H1 (cell line): ENCODE results near the gene DOCK1. TPM values are rescaled to one million over a fixed set of nuclear protein-coding genes. Genes with fewer than 3 reads are reported as not detected.

ENCODE experiments used
- CTCF ChIA-PET: fragments of 300-600 bp; sonication (Branson Sonifier 250); formaldehyde crosslinking; loops from one replicate; lab custom pipeline; 2021; ENCODE audit not compliant: partially characterized antibody; lab: Charles Lee
- POLR2A ChIA-PET: fragments of 300-600 bp; sonication (Branson Sonifier 250); formaldehyde crosslinking; loops from one replicate; lab custom pipeline; 2021; ENCODE audit warnings: inconsistent platforms; ENCODE audit not compliant: partially characterized antibody; lab: Charles Lee
- DNase-seq, 2 experiments: peaks; one replicate each; pipeline versions ENCODE4 v3.0.0 to v3.0.0-alpha.2; 2010 to 2022; ENCODE audit warnings: low spot score in 2 of 2, low read depth in 1 of 2, mixed read lengths in 1 of 2
- FAIRE-seq: peaks from 2 replicates; lab custom pipeline; 2011; peaks lifted over from hg19 to GRCh38; lab: Jason Lieb, UNC
- H2AFZ ChIP-seq: 2 replicates; pipeline ENCODE4 v1.8.1; 2012; ENCODE audit warnings: low read length, inconsistent platforms
- H2AK5ac ChIP-seq: 2 replicates; pipeline ENCODE4 v1.6.1; 2013; ENCODE audit warnings: low read depth, low read length
- H2BK120ac ChIP-seq: replicated peaks from 2 replicates; pipeline ENCODE3; 2013; ENCODE audit warnings: low read depth, low read length, inconsistent platforms
- H2BK12ac ChIP-seq: 2 replicates; pipeline ENCODE4 v1.6.1; 2013; ENCODE audit warnings: low read depth, low read length
- H2BK15ac ChIP-seq: 2 replicates; pipeline ENCODE4 v1.6.1; 2013; ENCODE audit warnings: low read length
- H2BK20ac ChIP-seq: 2 replicates; pipeline ENCODE4 v1.6.1; 2013; ENCODE audit warnings: low read length
- H2BK5ac ChIP-seq: 2 replicates; pipeline ENCODE4 v1.6.1; 2013; ENCODE audit warnings: low read depth, low read length
- H3K14ac ChIP-seq: 2 replicates; pipeline ENCODE4 v1.6.1; 2013; ENCODE audit warnings: inconsistent platforms; ENCODE audit not compliant: insufficient read length
- H3K18ac ChIP-seq: 2 replicates; pipeline ENCODE4 v1.6.1; 2013; ENCODE audit warnings: low read length; ENCODE audit errors: extremely low read depth
- H3K23ac ChIP-seq: 2 replicates; pipeline ENCODE4 v1.6.1; 2013; ENCODE audit warnings: inconsistent platforms; ENCODE audit not compliant: insufficient read length
- H3K23me2 ChIP-seq: 2 replicates; pipeline ENCODE4 v1.6.1; 2013; ENCODE audit warnings: low read depth, low read length
- H3K27ac ChIP-seq: 2 replicates; pipeline ENCODE4 v1.6.1; 2011; ENCODE audit warnings: low read depth, low read length, inconsistent platforms
- H3K27me3 ChIP-seq, 4 experiments: replicated peaks in 1 of 4; 1 replicate in 1 of 4; 2 replicates in 3 of 4; pipeline versions ENCODE4 v1.6.1 to v1.8.1; 2011 to 2013; ENCODE audit warnings: low read length in 3 of 4, mild to moderate bottlenecking in 3 of 4, inconsistent platforms in 2 of 4, mixed read lengths in 2 of 4, moderate library complexity in 1 of 4; ENCODE audit not compliant: control insufficient read depth in 3 of 4, insufficient read depth in 3 of 4; ENCODE audit errors: extremely low read depth in 1 of 4
- H3K36me3 ChIP-seq, 4 experiments: 2 replicates each; pipeline versions ENCODE4 v1.6.1 to v1.8.1; 2011 to 2013; ENCODE audit warnings: mild to moderate bottlenecking in 4 of 4, low read length in 3 of 4, moderate library complexity in 2 of 4, control low read depth in 1 of 4, inconsistent platforms in 1 of 4; ENCODE audit not compliant: insufficient read depth in 4 of 4, control insufficient read depth in 2 of 4
- H3K4ac ChIP-seq: replicated peaks from 2 replicates; pipeline ENCODE3; 2013; ENCODE audit warnings: low read length, low read depth, mixed read lengths, inconsistent platforms; ENCODE audit not compliant: insufficient read length
- H3K4me1 ChIP-seq, 4 experiments: replicated peaks in 1 of 4; 1 replicate in 1 of 4; 2 replicates in 3 of 4; pipeline versions ENCODE4 v1.6.1 to v1.8.1; 2011 to 2013; ENCODE audit warnings: low read length in 3 of 4, inconsistent platforms in 2 of 4, mixed read lengths in 1 of 4; ENCODE audit not compliant: insufficient read depth in 4 of 4, control insufficient read depth in 3 of 4
- H3K4me2 ChIP-seq, 2 experiments: 2 replicates each; pipeline versions ENCODE4 v1.6.1 to v1.8.1; 2011 to 2013; ENCODE audit warnings: low read depth in 2 of 2, low read length in 2 of 2, control low read depth in 1 of 2, inconsistent platforms in 1 of 2, mild to moderate bottlenecking in 1 of 2; ENCODE audit not compliant: insufficient read depth in 1 of 2
- H3K4me3 ChIP-seq, 4 experiments: fragments of 200-600, 300-600 bp in 1 of 4; sonication (generic), shearing (Covaris generic), sonication (Bioruptor Twin) in 1 of 4; 2 replicates each; pipeline versions ENCODE4 v1.5.1 to v1.8.1; 2011 to 2016; ENCODE audit warnings: low read length in 4 of 4, low read depth in 3 of 4, control low read depth in 2 of 4, inconsistent platforms in 2 of 4, mild to moderate bottlenecking in 2 of 4, mixed read lengths in 1 of 4, moderate library complexity in 1 of 4; ENCODE audit not compliant: insufficient read depth in 2 of 4; ENCODE audit errors: extremely low read depth in 1 of 4
- H3K56ac ChIP-seq: replicated peaks from 2 replicates; pipeline ENCODE3; 2013; ENCODE audit warnings: low read depth, mild to moderate bottlenecking, mixed read lengths, low read length, inconsistent platforms; ENCODE audit not compliant: insufficient read length
- H3K79me1 ChIP-seq: 2 replicates; pipeline ENCODE4 v1.6.1; 2013; ENCODE audit warnings: low read depth, low read length, control low read depth
- H3K79me2 ChIP-seq, 2 experiments: 2 replicates each; pipeline versions ENCODE4 v1.6.1 to v1.8.1; 2012 to 2013; ENCODE audit warnings: low read length in 2 of 2, mild to moderate bottlenecking in 2 of 2, inconsistent platforms in 1 of 2; ENCODE audit not compliant: insufficient read depth in 2 of 2, control insufficient read depth in 1 of 2
- H3K9ac ChIP-seq, 4 experiments: replicated peaks in 1 of 4; 1 replicate in 1 of 4; 2 replicates in 3 of 4; pipeline versions ENCODE4 v1.6.1 to v1.8.1; 2011 to 2013; ENCODE audit warnings: low read depth in 3 of 4, low read length in 3 of 4, control low read depth in 2 of 4, mild to moderate bottlenecking in 2 of 4, moderate library complexity in 2 of 4, inconsistent platforms in 1 of 4; ENCODE audit errors: extremely low read depth in 1 of 4
- H3K9me3 ChIP-seq, 2 experiments: 2 replicates each; pipeline versions ENCODE4 v1.6.1 to v1.8.1; 2012 to 2013; ENCODE audit warnings: mild to moderate bottlenecking in 2 of 2, moderate library complexity in 2 of 2, control low read depth in 1 of 2, inconsistent platforms in 1 of 2, low read depth in 1 of 2, low read length in 1 of 2, mixed read lengths in 1 of 2; ENCODE audit not compliant: insufficient read depth in 2 of 2
- H4K20me1 ChIP-seq, 2 experiments: replicated peaks in 1 of 2; 2 replicates each; pipeline versions ENCODE3 to v1.8.1; 2011 to 2013; ENCODE audit warnings: inconsistent platforms in 2 of 2, low read length in 2 of 2, mild to moderate bottlenecking in 1 of 2; ENCODE audit not compliant: insufficient read depth in 2 of 2, control insufficient read depth in 1 of 2
- H4K5ac ChIP-seq: 2 replicates; pipeline ENCODE4 v1.6.1; 2013; ENCODE audit warnings: low read length, low read depth, mixed read lengths, inconsistent platforms; ENCODE audit not compliant: insufficient read length
- H4K8ac ChIP-seq: 2 replicates; pipeline ENCODE4 v1.8.0; 2013; ENCODE audit warnings: mild to moderate bottlenecking, moderate library complexity, low read length, inconsistent platforms; ENCODE audit not compliant: insufficient read depth; ENCODE audit errors: extremely low read depth
- H4K91ac ChIP-seq: replicated peaks from 2 replicates; pipeline ENCODE3; 2013; ENCODE audit warnings: low read length, mixed read lengths, inconsistent platforms; ENCODE audit not compliant: insufficient read length
- ATF3 ChIP-seq: IDR thresholded peaks from 2 replicates; pipeline ENCODE4 v1.6.1; 2011; ENCODE audit warnings: low read depth, mild to moderate bottlenecking, low read length; ENCODE audit not compliant: insufficient read depth
- KDM4A ChIP-seq: IDR thresholded peaks from one replicate; pipeline ENCODE4 v1.7.1; 2012; ENCODE audit warnings: low read depth, mild to moderate bottlenecking, moderate library complexity, low read length, inconsistent platforms; ENCODE audit not compliant: severe bottlenecking
- WGBS, 2 experiments: shearing (Covaris generic) in 1 of 2; methylation state at CpG; one replicate each; pipeline versions ENCODE4 v1.1.6 to v1.1.7; 2013 to 2015; ENCODE audit warnings: low lambda C conversion rate in 2 of 2, mixed read lengths in 2 of 2, inconsistent platforms in 1 of 2, low coverage in 1 of 2, missing lambda C conversion rate in 1 of 2; ENCODE audit not compliant: insufficient replicate concordance in 2 of 2, insufficient coverage in 1 of 2, insufficient read length in 1 of 2; ENCODE audit errors: extremely low coverage in 1 of 2, missing lambda C conversion rate in 1 of 2; 5-methylcytosine and 5-hydroxymethylcytosine counted together
- polyA plus RNA-seq, 7 experiments: library from polyadenylated mRNA; depleted of rRNA in 3 of 7; stranded (reverse) in 5 of 7; unstranded in 2 of 7; fragments of >200 nt in 5 of 7; fragments of 200-250 nt in 2 of 7; gene quantifications; 1 replicate in 5 of 7; 2 replicates in 1 of 7; 4 replicates in 1 of 7; pipeline versions ENCODE4 v1.2.1 to v1.2.3, GENCODE V29; 2011 to 2013; ENCODE audit warnings: missing spikeins in 2 of 7, mixed read lengths in 2 of 7
- total RNA-seq: library from RNA; stranded (reverse); fragmentation: NEBNext Ultra II Directional; extraction: Animal tissue kit (Norgen Biotek cat#: 25700); gene quantifications from 2 replicates; pipeline ENCODE4 v1.2.1, GENCODE V29; 2021

Gene DOCK1
- total and polyA plus RNA-seq, 2 of the 8 experiments (the other 6 are each of a cell fraction or from before 2014, with no cell fraction given) = 11.6 to 53.0 TPM

GRCh38 chr10:127129104-127129503 is 223.9 kb downstream of the DOCK1 start:
- CTCF ChIA-PET = no interaction called here
- no peaks in the 10 kb centered on the region for H3K79me2 ChIP-seq
- H3K14ac ChIP-seq = no peak overlapping the region
- no peak overlapping the region for H4K8ac ChIP-seq
- H2BK15ac ChIP-seq = no peak overlapping the region
- peaks cover 0 to 3% of the 10 kb centered on the region in 2 experiments for H4K20me1 ChIP-seq
- no peaks in the 10 kb centered on the region; the same call in 1 of the 2 replicates for H3K79me1 ChIP-seq
- no peaks in the 10 kb centered on the region for H3K4me1 ChIP-seq
- H4K91ac ChIP-seq = no peak overlapping the region
- FAIRE-seq (no peak), DNase-seq (no peak)
- H3K9me3 ChIP-seq = no peaks in the 10 kb centered on the region
- no peaks in the 10 kb centered on the region for H3K23me2 ChIP-seq
- no peak overlapping the region for H3K4me3 ChIP-seq
- H3K56ac ChIP-seq = no peak overlapping the region
- 97% methylated on average over 5 of the region's 5 CpGs; no CpG with 5 or more reads in 1 of the 2 experiments for WGBS, 2 experiments
- H3K27me3 ChIP-seq = no peaks in the 10 kb centered on the region
- POLR2A ChIA-PET = no interaction called here
- TF ChIP-seq ATF3 (no peak), KDM4A (no peak)
- H2BK120ac ChIP-seq = no peak overlapping the region
- no peak overlapping the region for H3K23ac ChIP-seq
- peaks cover 0 to 4% (median 4%) of the 10 kb centered on the region in 4 experiments; a peak in 3 of 8 replicates for H3K36me3 ChIP-seq
- no peak overlapping the region for H2BK20ac ChIP-seq
- no peak overlapping the region for H2AFZ ChIP-seq
- no peak overlapping the region for H3K4ac ChIP-seq
- no peak overlapping the region for H3K4me2 ChIP-seq
- no peak overlapping the region for H4K5ac ChIP-seq
- H3K18ac ChIP-seq = no peak overlapping the region
- no peak overlapping the region for H2AK5ac ChIP-seq
- H3K9ac ChIP-seq = no peak overlapping the region
- H2BK12ac ChIP-seq = no peak overlapping the region
- no peak overlapping the region for H3K27ac ChIP-seq
- no peak overlapping the region for H2BK5ac ChIP-seq
